RWPE2 (cell line): ENCODE results near the gene OR10A2.

Source experiments
- ATAC-seq: fragments of 200-7000 bp; cut with Tn5 transposase; 3 replicates; pipeline ENCODE4 v1.9.1; 2021; ENCODE audit warnings: low read depth
- DNase-seq: peaks from one replicate; pipeline ENCODE4 v3.0.0-alpha.2; 2020; ENCODE audit warnings: low spot score
- H3K27ac ChIP-seq: fragments of 450-650 bp; 2 replicates; pipeline ENCODE4 v1.5.1; 2017; ENCODE audit warnings: mild to moderate bottlenecking; ENCODE audit not compliant: poor library complexity, severe bottlenecking
- H3K27me3 ChIP-seq: fragments of 250-450 bp; sonication (Bioruptor Pico); 2 replicates; pipeline ENCODE4 v1.5.1; 2021; ENCODE audit warnings: mild to moderate bottlenecking, moderate library complexity; ENCODE audit not compliant: insufficient read depth, poor library complexity, severe bottlenecking
- H3K36me3 ChIP-seq: fragments of 250-450 bp; sonication (Bioruptor Pico); 2 replicates; pipeline ENCODE4 v1.5.1; 2020; ENCODE audit warnings: low read depth, mild to moderate bottlenecking, moderate library complexity
- H3K4me1 ChIP-seq: fragments of 250-450 bp; sonication (Bioruptor Pico); 2 replicates; pipeline ENCODE4 v1.5.1; 2021; ENCODE audit warnings: mild to moderate bottlenecking, moderate library complexity; ENCODE audit not compliant: insufficient read depth, poor library complexity, severe bottlenecking
- H3K4me3 ChIP-seq: fragments of 250-450 bp; sonication (Bioruptor Pico); 2 replicates; pipeline ENCODE4 v1.5.1; 2021; ENCODE audit warnings: mild to moderate bottlenecking, moderate library complexity; ENCODE audit not compliant: severe bottlenecking
- H3K9me3 ChIP-seq: fragments of 250-450 bp; sonication (Bioruptor Pico); 2 replicates; pipeline ENCODE4 v1.5.1; 2021; ENCODE audit warnings: mild to moderate bottlenecking, moderate library complexity; ENCODE audit not compliant: severe bottlenecking
- CTCF ChIP-seq: fragments of 450-650 bp; IDR thresholded peaks from one replicate; pipeline ENCODE4 v1.5.1; 2017; ENCODE audit warnings: mild to moderate bottlenecking, moderate library complexity; ENCODE audit not compliant: poor library complexity, severe bottlenecking

The OR10A2 gene

GRCh38 chr11:6889835-6890234 is 27.0 kb downstream of the OR10A2 start:
- no peaks in the 10 kb centered on the region for H3K9me3 ChIP-seq
- no peaks in the 10 kb centered on the region for H3K27me3 ChIP-seq
- ATAC-seq, result no peak
- TF ChIP-seq CTCF, result no peak
- no peak overlapping the region for H3K27ac ChIP-seq
- no peaks in the 10 kb centered on the region for H3K4me1 ChIP-seq
- no peak for DNase-seq
- no peak overlapping the region for H3K4me3 ChIP-seq
- H3K36me3 ChIP-seq, result no peaks in the 10 kb centered on the region

GRCh38 chr11:6892400-6892799 is 29.5 kb downstream of the OR10A2 start, which contains the start of gene OR2D2:
Gene OR2D2 (minus strand): TSS chr11:6892500. CDS start chr11:6892500, 0 bp downstream.
- H3K4me3 ChIP-seq, result no peak within 1 kb of the TSS
- ATAC-seq (no peak), DNase-seq (no peak)
- no peak for TF ChIP-seq CTCF
- no peaks in the 10 kb centered on the region for H3K27me3 ChIP-seq
- no peaks in the 10 kb centered on the region for H3K4me1 ChIP-seq
- no peaks in the 10 kb centered on the region for H3K9me3 ChIP-seq
- H3K36me3 ChIP-seq, result no peaks in the 10 kb centered on the region
- no peak within 1 kb of the TSS for H3K27ac ChIP-seq

GRCh38 chr11:6894097-6894496 is 31.2 kb downstream of the OR10A2 start:
- no peak for TF ChIP-seq CTCF
- Histone ChIP-seq H3K36me3 (no peaks in the 10 kb centered on the region), H3K27me3 (no peaks in the 10 kb centered on the region), H3K27ac (no peak overlapping the region), H3K9me3 (no peaks in the 10 kb centered on the region), H3K4me3 (no peak overlapping the region), H3K4me1 (no peaks in the 10 kb centered on the region)
- no peak for DNase-seq
- 0 out of 3 replicates have a peak, but pooled peaks have one; percentile 29 for ATAC-seq

GRCh38 chr11:6895010-6895409 is 32.2 kb downstream of the OR10A2 start:
- Histone ChIP-seq H3K4me3 (no peak overlapping the region), H3K27me3 (no peaks in the 10 kb centered on the region), H3K9me3 (no peaks in the 10 kb centered on the region), H3K4me1 (no peaks in the 10 kb centered on the region), H3K27ac (no peak overlapping the region), H3K36me3 (no peaks in the 10 kb centered on the region)
- DNase-seq (no peak), ATAC-seq (no peak)
- no peak for TF ChIP-seq CTCF

GRCh38 chr11:6898911-6899310 is 36.1 kb downstream of the OR10A2 start:
- Histone ChIP-seq H3K27ac (no peak overlapping the region), H3K9me3 (no peaks in the 10 kb centered on the region), H3K27me3 (no peaks in the 10 kb centered on the region), H3K4me3 (no peak overlapping the region), H3K4me1 (no peaks in the 10 kb centered on the region), H3K36me3 (no peaks in the 10 kb centered on the region)
- TF ChIP-seq CTCF, result no peak
- DNase-seq (no peak), ATAC-seq (no peak)
